ENCODE measurements around the gene ZNF460. TPM values are rescaled to one million over a fixed set of nuclear protein-coding genes. Genes with fewer than 3 reads are reported as not detected.

Gene ZNF460
- total RNA-seq, 1 experiment from 2014 or later, result 65.9 TPM

DNA sequence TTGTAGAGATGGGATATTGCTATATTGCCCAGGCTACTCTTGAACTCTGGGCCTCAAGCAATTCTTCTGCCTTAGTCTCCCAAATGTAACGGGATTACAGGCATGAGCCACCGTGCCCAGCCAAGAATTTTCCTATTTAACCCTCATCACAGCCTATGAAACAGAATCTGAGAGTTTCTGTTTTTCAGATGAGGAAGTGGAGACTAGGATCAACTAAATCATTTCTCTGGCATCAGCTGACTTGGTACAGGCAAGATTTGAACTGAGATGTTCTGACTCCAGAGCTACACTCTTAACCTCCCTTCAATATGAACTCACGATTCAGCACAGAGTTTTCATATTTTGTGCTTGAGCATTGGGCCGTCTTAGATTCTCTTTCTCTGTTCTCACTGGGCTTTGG lies 8.1 kb downstream of the ZNF460 start:
- H3K9ac ChIP-seq (ENCODE audit: extremely low read depth, insufficient read length, low read length), result no peak overlapping the region
- no peaks in the 10 kb centered on the region for H3K27me3 ChIP-seq (ENCODE audit: insufficient read depth, low read length)
- no peak overlapping the region for H2BK20ac ChIP-seq (ENCODE audit: low read depth, low read length, poor library complexity, severe bottlenecking)
- H3K27ac ChIP-seq (ENCODE audit: insufficient read length, low read depth, low read length), result no peak overlapping the region
- H4K20me1 ChIP-seq (ENCODE audit: control insufficient read depth, insufficient read depth, insufficient read length), result no peaks in the 10 kb centered on the region
- H2AK5ac ChIP-seq (ENCODE audit: insufficient read length, low read length), result no peak overlapping the region
- no peaks in the 10 kb centered on the region for H3K23me2 ChIP-seq (ENCODE audit: insufficient read length, low read depth, low read length, poor library complexity, severe bottlenecking)
- H3K27me3 Mint-ChIP-seq (ENCODE audit: low read depth), result no peaks in the 10 kb centered on the region
- no peak overlapping the region for H2BK12ac ChIP-seq (ENCODE audit: insufficient read length, low read depth, low read length)
- no peak overlapping the region for H2BK15ac ChIP-seq (ENCODE audit: low read depth, low read length)
- H4K5ac ChIP-seq (ENCODE audit: insufficient read length, low read depth, low read length), result no peak overlapping the region
- no peak overlapping the region for H3K4ac ChIP-seq (ENCODE audit: low read depth, low read length)
- no peaks in the 10 kb centered on the region for H3K4me1 ChIP-seq (ENCODE audit: insufficient read depth, low read length)
- no peak overlapping the region for H3K56ac ChIP-seq (ENCODE audit: insufficient read length, low read depth, low read length)
- H3K4me2 ChIP-seq (ENCODE audit: insufficient read depth, insufficient read length, low read length), result no peak overlapping the region
- no peak overlapping the region; a peak in 1 of 7 replicates for H3K27ac Mint-ChIP-seq
- H4K8ac ChIP-seq (replicated peaks; ENCODE audit: insufficient read length, low read depth, low read length), result no peak overlapping the region
- H3K4me3 Mint-ChIP-seq, result no peak overlapping the region
- H2AFZ ChIP-seq (ENCODE audit: low read length), result no peak overlapping the region
- peaks cover 12% of the 10 kb centered on the region; the same call in 1 of the 2 replicates for H3K79me2 ChIP-seq (ENCODE audit: insufficient read depth, low read length)
- WGBS (ENCODE audit: extremely low coverage, insufficient read length, low lambda C conversion rate), result no CpG with 5 or more reads among the region's 4 CpGs
- H3K36me3 Mint-ChIP-seq (ENCODE audit: insufficient read depth in 1 of 3, low read depth in 3 of 3), result peaks cover 74 to 87% (median 84%) of the 10 kb centered on the region in 3 experiments
- DNase-seq, result no peak
- no peak overlapping the region for H2BK120ac ChIP-seq (ENCODE audit: low read depth, low read length, poor library complexity, severe bottlenecking)
- peaks cover 0 to 5% of the 10 kb centered on the region in 2 experiments; a peak in 2 of 5 replicates for H3K9me3 Mint-ChIP-seq
- H4K91ac ChIP-seq (ENCODE audit: insufficient read length, low read depth, low read length), result no peak overlapping the region
- TF ChIP-seq, protein P1, sequence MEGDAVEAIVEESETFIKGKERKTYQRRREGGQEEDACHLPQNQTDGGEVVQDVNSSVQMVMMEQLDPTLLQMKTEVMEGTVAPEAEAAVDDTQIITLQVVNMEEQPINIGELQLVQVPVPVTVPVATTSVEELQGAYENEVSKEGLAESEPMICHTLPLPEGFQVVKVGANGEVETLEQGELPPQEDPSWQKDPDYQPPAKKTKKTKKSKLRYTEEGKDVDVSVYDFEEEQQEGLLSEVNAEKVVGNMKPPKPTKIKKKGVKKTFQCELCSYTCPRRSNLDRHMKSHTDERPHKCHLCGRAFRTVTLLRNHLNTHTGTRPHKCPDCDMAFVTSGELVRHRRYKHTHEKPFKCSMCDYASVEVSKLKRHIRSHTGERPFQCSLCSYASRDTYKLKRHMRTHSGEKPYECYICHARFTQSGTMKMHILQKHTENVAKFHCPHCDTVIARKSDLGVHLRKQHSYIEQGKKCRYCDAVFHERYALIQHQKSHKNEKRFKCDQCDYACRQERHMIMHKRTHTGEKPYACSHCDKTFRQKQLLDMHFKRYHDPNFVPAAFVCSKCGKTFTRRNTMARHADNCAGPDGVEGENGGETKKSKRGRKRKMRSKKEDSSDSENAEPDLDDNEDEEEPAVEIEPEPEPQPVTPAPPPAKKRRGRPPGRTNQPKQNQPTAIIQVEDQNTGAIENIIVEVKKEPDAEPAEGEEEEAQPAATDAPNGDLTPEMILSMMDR (conservative IDR thresholded peaks at IDR 0.05), result no peak
- no peak overlapping the region for H2BK5ac ChIP-seq (ENCODE audit: insufficient read length, low read length)
- H3K79me1 ChIP-seq (ENCODE audit: insufficient read depth, low read depth, low read length, poor library complexity, severe bottlenecking), result peaks cover 8% of the 10 kb centered on the region
- H3K9me3 ChIP-seq (ENCODE audit: control insufficient read depth, low read depth, low read length), result no peaks in the 10 kb centered on the region
- no peaks in the 10 kb centered on the region for H3K4me1 Mint-ChIP-seq
- H3K14ac ChIP-seq (ENCODE audit: insufficient read depth, low read length), result no peak overlapping the region
- no peak overlapping the region for H3T11ph ChIP-seq (ENCODE audit: low read length)
- no peak overlapping the region for H3K23ac ChIP-seq (ENCODE audit: insufficient read length, low read depth, low read length)
- no peak overlapping the region for H3K18ac ChIP-seq (ENCODE audit: insufficient read length, low read depth, low read length)
